Stimulated activated naive B cell treated with anti-CD40 and anti-IgM and Interleukin-4, amounts not matched to agents 10 μg/mL and 1 μg/mL and 100 μg/mL, for 72 hours (primary cell): ENCODE results near the gene KCNK6.
"Not testable (repeated sequence)": the region's sequence is repeated elsewhere in the genome, so short reads cannot be mapped to it uniquely, and the experiment has no call there.

ENCODE experiments used
- ATAC-seq, 2 donors: fragments of 150-1000 bp; cut with Tn5 transposase; replicated peaks; 2 replicates each; pipeline ENCODE4 v1.10.0; 2021; ENCODE audit warnings: moderate library complexity in 1 of 2
- DNase-seq: peaks from one replicate; pipeline ENCODE4 v3.0.0; 2021
- H3K27ac Mint-ChIP-seq: one replicate; pipeline ENCODE4 v1.8.0; 2022; ENCODE audit warnings: mild to moderate bottlenecking, mixed read lengths
- H3K27me3 Mint-ChIP-seq, 2 donors: one replicate each; pipeline ENCODE4 v1.8.0; 2022; ENCODE audit warnings: mixed read lengths in 2 of 2
- H3K36me3 Mint-ChIP-seq, 2 donors: one replicate each; pipeline ENCODE4 v1.8.0; 2022; ENCODE audit warnings: mixed read lengths in 2 of 2, mild to moderate bottlenecking in 1 of 2
- H3K4me1 Mint-ChIP-seq, 2 donors: one replicate each; pipeline ENCODE4 v1.8.0; 2022; ENCODE audit warnings: mixed read lengths in 2 of 2, mild to moderate bottlenecking in 1 of 2
- H3K4me3 Mint-ChIP-seq, 2 donors: one replicate each; pipeline ENCODE4 v1.8.0; 2022; ENCODE audit warnings: mild to moderate bottlenecking in 2 of 2, mixed read lengths in 2 of 2, moderate library complexity in 1 of 2
- H3K9me3 Mint-ChIP-seq, 2 donors: one replicate each; pipeline ENCODE4 v1.8.0; 2022; ENCODE audit warnings: mixed read lengths in 2 of 2, mild to moderate bottlenecking in 1 of 2

Gene KCNK6

GRCh38 chr19:38324431-38324830 lies 4.8 kb downstream of the KCNK6 start:
- H3K27me3 Mint-ChIP-seq: no peaks in the 10 kb centered on the region
- H3K4me1 Mint-ChIP-seq: peaks cover 12 to 23% of the 10 kb centered on the region in 2 donors
- no peak for ATAC-seq
- no peak overlapping the region for H3K4me3 Mint-ChIP-seq
- H3K36me3 Mint-ChIP-seq: peaks cover 36 to 54% of the 10 kb centered on the region in 2 donors
- H3K9me3 Mint-ChIP-seq: no peaks in the 10 kb centered on the region
- no peak overlapping the region for H3K27ac Mint-ChIP-seq
- DNase-seq: no peak

GRCh38 chr19:38326591-38326990 lies 6.9 kb downstream of the KCNK6 start:
- no peak overlapping the region for H3K27ac Mint-ChIP-seq
- H3K4me3 Mint-ChIP-seq: no peak overlapping the region
- peaks cover 2 to 6% of the 10 kb centered on the region in 2 donors for H3K4me1 Mint-ChIP-seq
- DNase-seq (no peak), ATAC-seq (no peak)
- no peaks in the 10 kb centered on the region for H3K9me3 Mint-ChIP-seq
- no peaks in the 10 kb centered on the region for H3K27me3 Mint-ChIP-seq
- peaks cover 40 to 56% of the 10 kb centered on the region in 2 donors for H3K36me3 Mint-ChIP-seq

- H3K9me3 Mint-ChIP-seq: no peaks in the 10 kb centered on the region
- H3K4me1 Mint-ChIP-seq: no peaks in the 10 kb centered on the region
- no peaks in the 10 kb centered on the region for H3K27me3 Mint-ChIP-seq
- ATAC-seq: no peak
- H3K36me3 Mint-ChIP-seq: peaks cover 40 to 46% of the 10 kb centered on the region in 2 donors
- H3K27ac Mint-ChIP-seq: no peak overlapping the region
- DNase-seq: no peak
- H3K4me3 Mint-ChIP-seq: no peak overlapping the region
These were observed 10.0 kb downstream of the KCNK6 start for GRCh38 chr19:38329651-38330050.

- DNase-seq: no peak
- Mint-ChIP-seq H3K4me3 (no peak overlapping the region), H3K4me1 (peaks cover 1 to 3% of the 10 kb centered on the region in 2 donors), H3K36me3 (peaks cover 25 to 32% of the 10 kb centered on the region in 2 donors), H3K9me3 (no peaks in the 10 kb centered on the region), H3K27ac (no peak overlapping the region), H3K27me3 (no peaks in the 10 kb centered on the region)
- ATAC-seq: no peak
These were observed 12.1 kb downstream of the KCNK6 start for GRCh38 chr19:38331728-38332127.

- Mint-ChIP-seq H3K4me1 (peaks cover 8 to 9% of the 10 kb centered on the region in 2 donors), H3K27me3 (no peaks in the 10 kb centered on the region), H3K27ac (no peak overlapping the region), H3K36me3 (peaks cover 14 to 20% of the 10 kb centered on the region in 2 donors), H3K4me3 (no peak overlapping the region), H3K9me3 (no peaks in the 10 kb centered on the region)
- no peak for ATAC-seq
- DNase-seq: no peak
These were observed 13.6 kb downstream of the KCNK6 start for GRCh38 chr19:38333245-38333644.

- DNase-seq: peak; percentile 94
- peak; percentile 77 to 79 for ATAC-seq
- peak overlapping the region; percentile 89 to 94 for H3K4me3 Mint-ChIP-seq
- H3K4me1 Mint-ChIP-seq: peaks cover 15% of the 10 kb centered on the region in 2 donors
- H3K27me3 Mint-ChIP-seq: no peaks in the 10 kb centered on the region
- no peaks in the 10 kb centered on the region for H3K9me3 Mint-ChIP-seq
- H3K27ac Mint-ChIP-seq: peak overlapping the region; percentile 93
- peaks cover 2 to 11% of the 10 kb centered on the region in 2 donors for H3K36me3 Mint-ChIP-seq
These were observed 16.4 kb downstream of the KCNK6 start for GRCh38 chr19:38335949-38336637.

- Mint-ChIP-seq H3K9me3 (no peaks in the 10 kb centered on the region), H3K27ac (peak overlapping the region; percentile 93), H3K4me1 (peaks cover 15% of the 10 kb centered on the region in 2 donors), H3K36me3 (peaks cover 3 to 13% of the 10 kb centered on the region in 2 donors), H3K27me3 (no peaks in the 10 kb centered on the region), H3K4me3 (peak overlapping the region; percentile 89 to 94)
- peak; percentile 64 to 72 for ATAC-seq
- DNase-seq: peak; percentile 95
These were observed 17.2 kb downstream of the KCNK6 start for GRCh38 chr19:38336638-38337359.

GRCh38 chr19:38337360-38337653 lies 17.7 kb downstream of the KCNK6 start:
- ATAC-seq: no peak
- Mint-ChIP-seq H3K27ac (peak overlapping the region; percentile 93), H3K4me3 (peak overlapping the region; percentile 89 to 94), H3K4me1 (peaks cover 15% of the 10 kb centered on the region in 2 donors), H3K9me3 (no peaks in the 10 kb centered on the region), H3K36me3 (peaks cover 3 to 13% of the 10 kb centered on the region in 2 donors), H3K27me3 (no peaks in the 10 kb centered on the region)
- no peak for DNase-seq

GRCh38 chr19:38339011-38339410 lies 19.4 kb downstream of the KCNK6 start:
- DNase-seq, H3K4me3 Mint-ChIP-seq, H3K27me3 Mint-ChIP-seq, H3K27ac Mint-ChIP-seq, ATAC-seq, H3K9me3 Mint-ChIP-seq: not testable (repeated sequence)
- Mint-ChIP-seq H3K4me1 (peaks cover 15% of the 10 kb centered on the region in 2 donors), H3K36me3 (peaks cover 9 to 23% of the 10 kb centered on the region in 2 donors)

- ATAC-seq (no peak), DNase-seq (no peak)
- Mint-ChIP-seq H3K4me1 (peaks cover 15% of the 10 kb centered on the region in 2 donors), H3K27me3 (no peaks in the 10 kb centered on the region), H3K36me3 (peaks cover 9 to 27% of the 10 kb centered on the region in 2 donors), H3K27ac (peak overlapping the region; percentile 1), H3K4me3 (no peak overlapping the region), H3K9me3 (no peaks in the 10 kb centered on the region)
These were observed 21.3 kb downstream of the KCNK6 start for GRCh38 chr19:38340927-38341326.

- H3K4me3 Mint-ChIP-seq: no peak overlapping the region
- ATAC-seq (no peak), DNase-seq (no peak)
- no peaks in the 10 kb centered on the region for H3K4me1 Mint-ChIP-seq
- no peaks in the 10 kb centered on the region for H3K27me3 Mint-ChIP-seq
- H3K9me3 Mint-ChIP-seq: no peaks in the 10 kb centered on the region
- peaks cover 9 to 19% of the 10 kb centered on the region in 2 donors for H3K36me3 Mint-ChIP-seq
- H3K27ac Mint-ChIP-seq: no peak overlapping the region
These were observed 27.2 kb downstream of the KCNK6 start for GRCh38 chr19:38346837-38347236.

GRCh38 chr19:38350883-38351282 lies 31.2 kb downstream of the KCNK6 start:
- Mint-ChIP-seq H3K4me1 (no peaks in the 10 kb centered on the region), H3K27me3 (peaks cover 3 to 20% of the 10 kb centered on the region in 2 donors), H3K27ac (no peak overlapping the region)

GRCh38 chr19:38351865-38352395 lies 32.3 kb downstream of the KCNK6 start:
- H3K36me3 Mint-ChIP-seq: no peaks in the 10 kb centered on the region
- H3K4me3 Mint-ChIP-seq: no peak overlapping the region
- H3K9me3 Mint-ChIP-seq: no peaks in the 10 kb centered on the region
- no peak overlapping the region for H3K27ac Mint-ChIP-seq
- no peak for ATAC-seq
- no peaks in the 10 kb centered on the region for H3K4me1 Mint-ChIP-seq
- peaks cover 3 to 27% of the 10 kb centered on the region in 2 donors for H3K27me3 Mint-ChIP-seq
- DNase-seq: no peak

More at GRCh38 chr19:38350883-38351282, 31.2 kb downstream of the KCNK6 start:
- Mint-ChIP-seq H3K36me3 (peaks cover 2 to 6% of the 10 kb centered on the region in 2 donors), H3K4me3 (no peak overlapping the region), H3K9me3 (no peaks in the 10 kb centered on the region)
- DNase-seq (no peak), ATAC-seq (no peak)

- Mint-ChIP-seq H3K4me1 (no peaks in the 10 kb centered on the region), H3K9me3 (no peaks in the 10 kb centered on the region), H3K27me3 (peaks cover 3 to 27% of the 10 kb centered on the region in 2 donors), H3K4me3 (no peak overlapping the region), H3K36me3 (no peaks in the 10 kb centered on the region), H3K27ac (no peak overlapping the region)
- DNase-seq (no peak), ATAC-seq (no peak)
These were observed 33.0 kb downstream of the KCNK6 start for GRCh38 chr19:38352611-38353010.
